Karpas-422 (cell line): Measurements from ENCODE around the gene SYNDIG1L. TPM values are rescaled to one million over a fixed set of nuclear protein-coding genes. Genes with fewer than 3 reads are reported as not detected.

Source experiments
- DNase-seq: peaks from one replicate; pipeline ENCODE4 v3.0.0-alpha.2; 2015
- H2AFZ ChIP-seq: fragments of 200-600 bp; sonication (generic); 2 replicates; pipeline ENCODE4 v1.6.1; 2014; ENCODE audit warnings: antibody characterized with exemption, low read length, mixed read lengths
- H3K27ac ChIP-seq: fragments of 200-600 bp; sonication (generic); 2 replicates; pipeline ENCODE4 v1.5.1; 2014; ENCODE audit warnings: mild to moderate bottlenecking, low read length, moderate library complexity
- H3K27me3 ChIP-seq: fragments of 200-600 bp; sonication (generic); 2 replicates; pipeline ENCODE4 v1.6.1; 2014; ENCODE audit warnings: low read length, mixed read lengths
- H3K36me3 ChIP-seq: fragments of 200-600 bp; sonication (generic); 2 replicates; pipeline ENCODE4 v1.6.1; 2014; ENCODE audit warnings: low read length, mixed read lengths; ENCODE audit not compliant: insufficient read depth
- H3K4me1 ChIP-seq: fragments of 200-600 bp; sonication (generic); 2 replicates; pipeline ENCODE4 v1.6.1; 2014; ENCODE audit warnings: mild to moderate bottlenecking, low read length, mixed read lengths
- H3K4me2 ChIP-seq: fragments of 200-600 bp; sonication (generic); 2 replicates; pipeline ENCODE4 v1.6.1; 2014; ENCODE audit warnings: low read length, low read depth, mild to moderate bottlenecking; ENCODE audit not compliant: poor library complexity, severe bottlenecking
- H3K4me3 ChIP-seq: fragments of 200-600 bp; sonication (generic); 2 replicates; pipeline ENCODE4 v1.5.1; 2014; ENCODE audit warnings: mild to moderate bottlenecking, antibody characterized with exemption, low read length, mixed read lengths
- H3K79me2 ChIP-seq: fragments of 200-600 bp; sonication (generic); 2 replicates; pipeline ENCODE4 v1.6.1; 2014; ENCODE audit warnings: mild to moderate bottlenecking, low read length, mixed read lengths
- H3K9ac ChIP-seq: fragments of 200-600 bp; sonication (generic); 2 replicates; pipeline ENCODE4 v1.6.0; 2014; ENCODE audit warnings: low read length
- H3K9me2 ChIP-seq: fragments of 200-600 bp; sonication (generic), shearing (Covaris generic); replicated peaks from 2 replicates; pipeline ENCODE4 v1.6.0; 2014; ENCODE audit warnings: mild to moderate bottlenecking, low read length, moderate library complexity; ENCODE audit not compliant: insufficient read depth
- H3K9me3 ChIP-seq: fragments of 300-700, 200-600 bp; sonication (generic); 2 replicates; pipeline ENCODE4 v1.6.1; 2014; ENCODE audit warnings: low read length, mixed read lengths
- H4K20me1 ChIP-seq: fragments of 200-600 bp; sonication (generic); 2 replicates; pipeline ENCODE4 v1.6.1; 2014; ENCODE audit warnings: mild to moderate bottlenecking, antibody characterized with exemption, low read length, low read depth; ENCODE audit not compliant: insufficient read depth
- total RNA-seq: library from RNA; depleted of rRNA; stranded (reverse); fragments of >200 nt; shearing (Covaris generic); gene quantifications from 2 replicates; pipeline ENCODE4 v1.2.3, GENCODE V29; 2014; ENCODE audit warnings: low replicate concordance

Gene SYNDIG1L
- total RNA-seq, 1 experiment from 2014 or later, result not detected

GRCh38 chr14:74442757-74443156, 16.7 kb upstream of the SYNDIG1L start:
- DNase-seq, result no peak
- Histone ChIP-seq H3K27me3 (no peaks in the 10 kb centered on the region), H3K79me2 (no peaks in the 10 kb centered on the region), H3K9me2 (no peaks in the 10 kb centered on the region), H3K4me1 (no peaks in the 10 kb centered on the region), H2AFZ (no peak overlapping the region), H3K9me3 (no peaks in the 10 kb centered on the region), H3K36me3 (no peaks in the 10 kb centered on the region), H3K4me3 (no peak overlapping the region), H3K9ac (no peak overlapping the region), H4K20me1 (no peaks in the 10 kb centered on the region), H3K27ac (no peak overlapping the region), H3K4me2 (no peak overlapping the region)

GRCh38 chr14:74441113-74441512, 15.1 kb upstream of the SYNDIG1L start:
- Histone ChIP-seq H3K9ac (no peak overlapping the region), H4K20me1 (no peaks in the 10 kb centered on the region; the same call in 1 of the 2 replicates)

GRCh38 chr14:74438351-74438915, 12.4 kb upstream of the SYNDIG1L start:
- DNase-seq, result no peak
- Histone ChIP-seq H3K4me3 (no peak overlapping the region), H3K27me3 (no peaks in the 10 kb centered on the region), H3K79me2 (no peaks in the 10 kb centered on the region), H3K36me3 (no peaks in the 10 kb centered on the region), H2AFZ (no peak overlapping the region), H3K9me2 (no peaks in the 10 kb centered on the region), H3K4me1 (no peaks in the 10 kb centered on the region), H3K9me3 (no peaks in the 10 kb centered on the region), H3K9ac (no peak overlapping the region), H3K4me2 (no peak overlapping the region), H4K20me1 (no peaks in the 10 kb centered on the region; the same call in 1 of the 2 replicates), H3K27ac (no peak overlapping the region)

More at GRCh38 chr14:74441113-74441512, 15.1 kb upstream of the SYNDIG1L start:
- no peak overlapping the region for H3K4me2 ChIP-seq
- no peaks in the 10 kb centered on the region for H3K36me3 ChIP-seq
- H3K79me2 ChIP-seq, result no peaks in the 10 kb centered on the region
- H2AFZ ChIP-seq, result no peak overlapping the region
- no peak for DNase-seq
- no peaks in the 10 kb centered on the region for H3K27me3 ChIP-seq
- no peak overlapping the region for H3K27ac ChIP-seq
- no peaks in the 10 kb centered on the region for H3K4me1 ChIP-seq
- no peaks in the 10 kb centered on the region for H3K9me2 ChIP-seq
- H3K4me3 ChIP-seq, result no peak overlapping the region
- H3K9me3 ChIP-seq, result no peaks in the 10 kb centered on the region

- H3K4me1 ChIP-seq, result no peaks in the 10 kb centered on the region
- no peak overlapping the region for H3K4me2 ChIP-seq
Measured at GRCh38 chr14:74437496-74438053, 11.6 kb upstream of the SYNDIG1L start.

GRCh38 chr14:74434294-74434693, 8.3 kb upstream of the SYNDIG1L start:
- no peak overlapping the region for H3K9ac ChIP-seq
- no peak for DNase-seq
- H3K4me3 ChIP-seq, result no peak overlapping the region
- H3K27me3 ChIP-seq, result no peaks in the 10 kb centered on the region
- no peak overlapping the region for H2AFZ ChIP-seq
- no peaks in the 10 kb centered on the region for H3K9me3 ChIP-seq
- H3K79me2 ChIP-seq, result no peaks in the 10 kb centered on the region
- H3K4me1 ChIP-seq, result peaks cover 4% of the 10 kb centered on the region
- H3K4me2 ChIP-seq, result no peak overlapping the region
- H3K9me2 ChIP-seq, result no peaks in the 10 kb centered on the region
- H3K36me3 ChIP-seq, result no peaks in the 10 kb centered on the region
- no peaks in the 10 kb centered on the region; the same call in 1 of the 2 replicates for H4K20me1 ChIP-seq
- no peak overlapping the region for H3K27ac ChIP-seq

More at GRCh38 chr14:74437496-74438053, 11.6 kb upstream of the SYNDIG1L start:
- Histone ChIP-seq H3K9me3 (no peaks in the 10 kb centered on the region), H3K27me3 (no peaks in the 10 kb centered on the region), H3K4me3 (no peak overlapping the region), H2AFZ (no peak overlapping the region), H3K36me3 (no peaks in the 10 kb centered on the region), H3K9me2 (no peaks in the 10 kb centered on the region), H3K27ac (no peak overlapping the region), H4K20me1 (no peaks in the 10 kb centered on the region; the same call in 1 of the 2 replicates), H3K79me2 (no peaks in the 10 kb centered on the region), H3K9ac (no peak overlapping the region)
- DNase-seq, result no peak

GRCh38 chr14:74429991-74430390, 4.0 kb upstream of the SYNDIG1L start:
- DNase-seq, result no peak
- Histone ChIP-seq H3K9me2 (no peaks in the 10 kb centered on the region), H3K4me3 (no peak overlapping the region)

GRCh38 chr14:74429221-74429691, 3.2 kb upstream of the SYNDIG1L start:
- Histone ChIP-seq H3K9me2 (no peaks in the 10 kb centered on the region), H3K4me2 (no peak overlapping the region), H3K27me3 (no peaks in the 10 kb centered on the region), H3K9me3 (no peaks in the 10 kb centered on the region), H2AFZ (no peak overlapping the region), H3K27ac (no peak overlapping the region), H3K9ac (no peak overlapping the region), H4K20me1 (no peaks in the 10 kb centered on the region), H3K4me3 (no peak overlapping the region), H3K36me3 (no peaks in the 10 kb centered on the region), H3K4me1 (peaks cover 8% of the 10 kb centered on the region), H3K79me2 (no peaks in the 10 kb centered on the region)
- DNase-seq, result peak; percentile 70

More at GRCh38 chr14:74429991-74430390, 4.0 kb upstream of the SYNDIG1L start:
- peaks cover 8% of the 10 kb centered on the region for H3K4me1 ChIP-seq
- H3K36me3 ChIP-seq, result no peaks in the 10 kb centered on the region
- no peak overlapping the region for H3K4me2 ChIP-seq
- no peaks in the 10 kb centered on the region for H4K20me1 ChIP-seq
- H3K79me2 ChIP-seq, result no peaks in the 10 kb centered on the region
- no peaks in the 10 kb centered on the region for H3K27me3 ChIP-seq
- H2AFZ ChIP-seq, result no peak overlapping the region
- H3K9me3 ChIP-seq, result no peaks in the 10 kb centered on the region
- H3K27ac ChIP-seq, result no peak overlapping the region
- H3K9ac ChIP-seq, result no peak overlapping the region

GRCh38 chr14:74427651-74428050, 1.6 kb upstream of the SYNDIG1L start:
- no peaks in the 10 kb centered on the region for H3K27me3 ChIP-seq
- no peaks in the 10 kb centered on the region for H3K79me2 ChIP-seq
- no peaks in the 10 kb centered on the region for H4K20me1 ChIP-seq
- H3K36me3 ChIP-seq, result no peaks in the 10 kb centered on the region
- H3K9me2 ChIP-seq, result no peaks in the 10 kb centered on the region
- no peak for DNase-seq
- no peak overlapping the region for H3K4me3 ChIP-seq
- no peak overlapping the region for H3K9ac ChIP-seq
- no peak overlapping the region for H3K4me2 ChIP-seq
- H2AFZ ChIP-seq, result no peak overlapping the region
- H3K4me1 ChIP-seq, result peaks cover 8% of the 10 kb centered on the region
- no peak overlapping the region for H3K27ac ChIP-seq
- H3K9me3 ChIP-seq, result no peaks in the 10 kb centered on the region
